ENCODE results near the gene DNAJC3. TPM values are rescaled to one million over a fixed set of nuclear protein-coding genes. Genes with fewer than 3 reads are reported as not detected.

The DNAJC3 gene
- total RNA-seq, 1 experiment from 2014 or later = 113 TPM

DNA sequence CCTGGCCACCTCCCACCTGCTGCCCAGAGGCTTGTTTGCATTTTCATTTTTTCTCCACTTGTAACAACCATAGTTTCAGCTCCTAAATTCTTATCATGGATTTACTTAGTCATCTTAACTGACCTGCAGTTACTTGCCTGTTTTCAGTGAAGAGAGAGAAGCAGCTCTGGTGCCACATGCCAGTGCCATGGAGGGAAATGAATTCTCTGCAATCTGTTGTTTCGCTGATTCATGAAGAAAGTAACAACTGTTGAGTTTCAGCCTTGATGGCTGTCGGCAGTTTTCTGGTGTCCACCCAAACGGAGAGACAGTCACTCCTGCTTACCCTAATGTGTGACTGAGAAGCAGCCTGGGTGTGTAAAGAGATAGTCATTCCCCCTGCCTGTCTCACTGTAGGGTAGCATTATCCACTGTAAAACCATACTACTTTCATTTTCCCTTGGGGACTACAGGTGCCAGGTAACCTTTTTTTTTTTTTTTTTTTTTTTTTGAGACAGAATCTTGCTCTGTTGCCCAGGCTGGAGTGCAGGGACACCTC, 116.1 kb downstream of the DNAJC3 start:
- CTCF ChIA-PET = interaction anchor here (0.8 kb wide), 1 partner anchor 14 kb away, joined by 3 read pairs; no protein-coding TSS in a partner anchor
- no peak overlapping the region for H3K4me3 Mint-ChIP-seq (ENCODE audit: unreplicated experiment)
- H3K27ac Mint-ChIP-seq (ENCODE audit: low read depth, unreplicated experiment) = no peak overlapping the region
- POLR2A ChIA-PET = interaction anchor here (0.7 to 1.1 kb wide), 2 partner anchors 69 to 175 kb away, joined by 3 read pairs; no protein-coding TSS in a partner anchor
- no peaks in the 10 kb centered on the region for H3K4me1 Mint-ChIP-seq (ENCODE audit: insufficient read depth, unreplicated experiment)
- intact Hi-C loops (cut with micrococcal nuclease) = no loop called here
- no peak for TF ChIP-seq CTCF (IDR thresholded peaks at IDR 0.05; ENCODE audit: unreplicated experiment)
- peaks cover 88% of the 10 kb centered on the region for H3K36me3 Mint-ChIP-seq (ENCODE audit: insufficient read depth, unreplicated experiment)
- DNase-seq (ENCODE audit: unreplicated experiment) = no peak
- no TSS peak for BruUV-seq (replicated peaks)
- H3K27me3 Mint-ChIP-seq (ENCODE audit: insufficient read depth, unreplicated experiment) = no peaks in the 10 kb centered on the region
- H3K9me3 Mint-ChIP-seq (ENCODE audit: unreplicated experiment) = no peaks in the 10 kb centered on the region

DNA sequence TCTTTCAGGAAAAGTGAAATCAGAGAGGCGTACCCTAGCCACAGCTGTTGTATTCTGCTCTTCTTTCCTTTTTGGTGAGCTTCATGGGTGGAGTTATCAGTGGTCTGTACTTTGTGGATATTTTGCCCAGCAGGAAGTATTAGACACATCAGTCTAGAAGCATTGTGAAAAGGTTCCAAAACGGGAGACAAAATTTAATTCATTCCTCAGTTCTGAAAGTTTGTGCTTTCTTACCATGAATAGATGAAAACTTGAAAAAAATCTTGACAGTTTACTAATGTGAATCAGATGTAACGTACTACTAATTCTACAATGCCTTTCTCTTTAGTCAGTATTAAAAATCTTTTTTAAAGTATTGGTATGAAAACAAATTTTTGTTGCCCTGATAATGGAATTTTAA, 116.8 kb downstream of the DNAJC3 start:
- ChIA-PET CTCF (interaction anchor here (0.6 kb wide), 1 partner anchor 1731 kb away, joined by 3 read pairs; no protein-coding TSS in a partner anchor), POLR2A (no interaction called here)
- Mint-ChIP-seq H3K4me3 (ENCODE audit: unreplicated experiment) (no peak overlapping the region), H3K4me1 (ENCODE audit: insufficient read depth, unreplicated experiment) (no peaks in the 10 kb centered on the region), H3K27ac (ENCODE audit: low read depth, unreplicated experiment) (no peak overlapping the region), H3K27me3 (ENCODE audit: insufficient read depth, unreplicated experiment) (no peaks in the 10 kb centered on the region), H3K9me3 (ENCODE audit: unreplicated experiment) (no peaks in the 10 kb centered on the region), H3K36me3 (ENCODE audit: insufficient read depth, unreplicated experiment) (peaks cover 93% of the 10 kb centered on the region)
- intact Hi-C loops (cut with micrococcal nuclease) = no loop called here
- BruUV-seq (replicated peaks) = no TSS peak
- no peak for TF ChIP-seq CTCF (IDR thresholded peaks at IDR 0.05; ENCODE audit: unreplicated experiment)
- no peak for DNase-seq (ENCODE audit: unreplicated experiment)

DNA sequence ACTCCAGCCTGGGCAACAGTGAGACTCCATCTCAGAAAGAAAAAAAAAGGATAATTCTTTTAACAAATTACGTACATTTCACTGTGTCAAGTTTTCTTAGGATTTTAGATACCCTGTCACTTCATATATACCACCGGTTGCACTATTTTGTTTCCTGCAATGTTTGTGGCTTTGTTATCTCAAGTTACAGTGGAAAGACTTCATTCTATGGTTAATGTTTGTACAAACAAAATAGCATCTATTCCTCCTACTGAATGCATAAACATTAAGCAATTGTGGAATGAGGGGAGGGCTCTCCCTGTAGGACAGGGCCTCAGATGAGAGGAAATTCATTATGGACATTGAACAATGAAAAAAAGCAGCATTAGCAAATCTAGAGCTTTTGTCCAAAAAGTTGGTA, 120.1 kb downstream of the DNAJC3 start:
- H3K36me3 Mint-ChIP-seq (ENCODE audit: insufficient read depth, unreplicated experiment) = peaks cover 74% of the 10 kb centered on the region
- TF ChIP-seq CTCF (IDR thresholded peaks at IDR 0.05; ENCODE audit: unreplicated experiment) = no peak
- ChIA-PET POLR2A (no interaction called here), CTCF (interaction anchor here (0.6 kb wide), 1 partner anchor 283 kb away, joined by 3 read pairs; no protein-coding TSS in a partner anchor)
- no peaks in the 10 kb centered on the region for H3K4me1 Mint-ChIP-seq (ENCODE audit: insufficient read depth, unreplicated experiment)
- no peaks in the 10 kb centered on the region for H3K27me3 Mint-ChIP-seq (ENCODE audit: insufficient read depth, unreplicated experiment)
- no peak overlapping the region for H3K27ac Mint-ChIP-seq (ENCODE audit: low read depth, unreplicated experiment)
- no TSS peak for BruUV-seq (replicated peaks)
- no peak for DNase-seq (ENCODE audit: unreplicated experiment)
- H3K9me3 Mint-ChIP-seq (ENCODE audit: unreplicated experiment) = no peaks in the 10 kb centered on the region
- intact Hi-C loops (cut with micrococcal nuclease) = no loop called here
- no peak overlapping the region for H3K4me3 Mint-ChIP-seq (ENCODE audit: unreplicated experiment)

GRCh38 chr13:95800436-95800835, 123.5 kb downstream of the DNAJC3 start:
- intact Hi-C loops (cut with micrococcal nuclease) = no loop called here
- Mint-ChIP-seq H3K4me3 (ENCODE audit: unreplicated experiment) (no peak overlapping the region), H3K27ac (ENCODE audit: low read depth, unreplicated experiment) (no peak overlapping the region), H3K36me3 (ENCODE audit: insufficient read depth, unreplicated experiment) (peaks cover 49% of the 10 kb centered on the region), H3K9me3 (ENCODE audit: unreplicated experiment) (peaks cover under 1% of the 10 kb centered on the region), H3K4me1 (ENCODE audit: insufficient read depth, unreplicated experiment) (no peaks in the 10 kb centered on the region), H3K27me3 (ENCODE audit: insufficient read depth, unreplicated experiment) (no peaks in the 10 kb centered on the region)
- no peak for TF ChIP-seq CTCF (IDR thresholded peaks at IDR 0.05; ENCODE audit: unreplicated experiment)
- no peak for DNase-seq (ENCODE audit: unreplicated experiment)
- POLR2A ChIA-PET = interaction anchor here (0.9 to 1.8 kb wide), 2 partner anchors 9 to 124 kb away, joined by 3 to 10 read pairs; partner anchors contain the start of gene DNAJC3
- CTCF ChIA-PET = interaction anchor here (0.7 to 1.7 kb wide), 4 partner anchors 15 to 263 kb away, joined by 3 to 5 read pairs (median 4); no protein-coding TSS in a partner anchor
- no TSS peak for BruUV-seq (replicated peaks)
